OCI-LY7 (cell line): ENCODE data around the gene LRRC36.

Experiments
- EZH2phosphoT487 ChIP-seq: fragments of 200-600 bp; sonication (generic); IDR thresholded peaks from 2 replicates; pipeline ENCODE4 v1.6.1; 2018; ENCODE audit warnings: low read depth, borderline replicate concordance, mild to moderate bottlenecking, mixed run types, antibody characterized with exemption, low read length, moderate library complexity, mixed read lengths
- TF ChIP-seq, protein P1 (sequence below): fragments of 200-600 bp; sonication (generic); conservative IDR thresholded peaks from 2 replicates; pipeline ENCODE4 v1.5.1; 2014; ENCODE audit warnings: mild to moderate bottlenecking, antibody characterized with exemption, low read length, moderate library complexity, mixed read lengths

DNA sequence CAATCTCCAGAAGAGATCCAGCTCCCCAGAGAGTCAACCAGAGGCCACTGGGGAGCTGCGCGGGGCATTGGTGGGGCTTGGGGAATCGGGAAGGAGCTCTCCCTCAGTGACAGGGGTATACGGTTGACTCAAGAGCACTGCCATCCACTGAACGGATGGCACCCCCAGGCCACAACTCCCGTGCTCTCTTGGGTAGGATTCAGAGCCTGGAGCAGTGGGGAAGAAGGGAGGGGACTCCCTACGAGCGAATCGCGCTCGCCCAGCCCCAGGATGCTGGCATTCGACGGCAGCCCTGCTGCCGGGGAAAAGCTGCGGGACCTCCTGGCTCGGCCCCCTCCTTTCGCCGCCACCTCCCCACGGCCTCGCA is 67.2 kb downstream of the LRRC36 start:
- TF ChIP-seq, protein P1, sequence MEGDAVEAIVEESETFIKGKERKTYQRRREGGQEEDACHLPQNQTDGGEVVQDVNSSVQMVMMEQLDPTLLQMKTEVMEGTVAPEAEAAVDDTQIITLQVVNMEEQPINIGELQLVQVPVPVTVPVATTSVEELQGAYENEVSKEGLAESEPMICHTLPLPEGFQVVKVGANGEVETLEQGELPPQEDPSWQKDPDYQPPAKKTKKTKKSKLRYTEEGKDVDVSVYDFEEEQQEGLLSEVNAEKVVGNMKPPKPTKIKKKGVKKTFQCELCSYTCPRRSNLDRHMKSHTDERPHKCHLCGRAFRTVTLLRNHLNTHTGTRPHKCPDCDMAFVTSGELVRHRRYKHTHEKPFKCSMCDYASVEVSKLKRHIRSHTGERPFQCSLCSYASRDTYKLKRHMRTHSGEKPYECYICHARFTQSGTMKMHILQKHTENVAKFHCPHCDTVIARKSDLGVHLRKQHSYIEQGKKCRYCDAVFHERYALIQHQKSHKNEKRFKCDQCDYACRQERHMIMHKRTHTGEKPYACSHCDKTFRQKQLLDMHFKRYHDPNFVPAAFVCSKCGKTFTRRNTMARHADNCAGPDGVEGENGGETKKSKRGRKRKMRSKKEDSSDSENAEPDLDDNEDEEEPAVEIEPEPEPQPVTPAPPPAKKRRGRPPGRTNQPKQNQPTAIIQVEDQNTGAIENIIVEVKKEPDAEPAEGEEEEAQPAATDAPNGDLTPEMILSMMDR, result no peak
- TF ChIP-seq EZH2phosphoT487, result no peak
